PC-3 (cell line): Measurements from ENCODE around the gene ATG4B.

ENCODE experiments used
- EZH2 ChIP-seq: fragments of 300-600 bp; sonication (generic); IDR thresholded peaks from one replicate; pipeline ENCODE4 v1.6.1; 2017; ENCODE audit warnings: antibody characterized with exemption, mild to moderate bottlenecking, low read length; ENCODE audit not compliant: unreplicated experiment
- EZH2phosphoT487 ChIP-seq: fragments of 300-600 bp; sonication (generic); IDR thresholded peaks from 2 replicates; pipeline ENCODE4 v1.6.1; 2018; ENCODE audit warnings: mild to moderate bottlenecking, antibody characterized with exemption, low read length, borderline replicate concordance
- TF ChIP-seq, protein P1 (sequence below): fragments of 300-600 bp; sonication (generic); conservative IDR thresholded peaks from 2 replicates; pipeline ENCODE4 v1.5.1; 2017; ENCODE audit warnings: antibody characterized with exemption, low read depth, mild to moderate bottlenecking, low read length

DNA sequence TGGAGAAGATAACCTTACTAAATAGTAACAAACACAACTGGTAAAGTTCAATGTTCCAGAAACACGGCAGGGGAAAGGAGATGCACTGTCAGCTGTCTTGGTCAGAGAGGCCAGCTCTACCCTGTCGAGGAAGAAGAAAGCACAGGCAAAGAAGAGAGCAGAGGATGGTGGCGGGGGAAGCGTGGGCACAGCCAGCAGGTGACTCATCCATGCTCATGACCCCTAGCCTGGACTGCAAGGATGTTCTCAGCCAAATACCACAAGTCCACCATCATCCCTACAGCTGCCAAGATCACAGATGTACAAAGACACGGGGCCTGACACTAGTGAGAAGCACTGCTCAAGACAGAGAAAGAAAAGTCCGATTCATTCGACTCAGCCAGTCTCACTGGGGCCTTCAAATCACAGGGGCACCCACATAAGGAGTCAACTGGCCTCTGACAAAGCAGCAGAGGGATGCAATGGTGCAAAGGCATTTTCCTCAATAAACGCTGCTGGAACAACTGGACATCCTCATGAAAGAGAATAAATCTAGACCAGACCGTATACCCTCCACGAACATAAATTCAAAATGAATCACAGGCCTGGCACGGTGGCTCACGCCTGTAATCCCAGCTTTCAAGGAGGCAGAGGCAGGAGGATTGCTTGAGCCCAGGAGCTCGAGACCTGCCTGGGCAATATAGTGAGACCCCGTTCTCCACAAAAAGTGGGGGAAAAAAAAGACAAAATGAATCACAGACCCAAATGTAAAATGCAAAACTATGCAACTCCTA is 43.5 kb downstream of the ATG4B start:
- TF ChIP-seq, protein P1, sequence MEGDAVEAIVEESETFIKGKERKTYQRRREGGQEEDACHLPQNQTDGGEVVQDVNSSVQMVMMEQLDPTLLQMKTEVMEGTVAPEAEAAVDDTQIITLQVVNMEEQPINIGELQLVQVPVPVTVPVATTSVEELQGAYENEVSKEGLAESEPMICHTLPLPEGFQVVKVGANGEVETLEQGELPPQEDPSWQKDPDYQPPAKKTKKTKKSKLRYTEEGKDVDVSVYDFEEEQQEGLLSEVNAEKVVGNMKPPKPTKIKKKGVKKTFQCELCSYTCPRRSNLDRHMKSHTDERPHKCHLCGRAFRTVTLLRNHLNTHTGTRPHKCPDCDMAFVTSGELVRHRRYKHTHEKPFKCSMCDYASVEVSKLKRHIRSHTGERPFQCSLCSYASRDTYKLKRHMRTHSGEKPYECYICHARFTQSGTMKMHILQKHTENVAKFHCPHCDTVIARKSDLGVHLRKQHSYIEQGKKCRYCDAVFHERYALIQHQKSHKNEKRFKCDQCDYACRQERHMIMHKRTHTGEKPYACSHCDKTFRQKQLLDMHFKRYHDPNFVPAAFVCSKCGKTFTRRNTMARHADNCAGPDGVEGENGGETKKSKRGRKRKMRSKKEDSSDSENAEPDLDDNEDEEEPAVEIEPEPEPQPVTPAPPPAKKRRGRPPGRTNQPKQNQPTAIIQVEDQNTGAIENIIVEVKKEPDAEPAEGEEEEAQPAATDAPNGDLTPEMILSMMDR, result no peak
- TF ChIP-seq EZH2phosphoT487 (no peak), EZH2 (no peak)
